ENCODE results near the gene ITSN1. TPM values are rescaled to one million over a fixed set of nuclear protein-coding genes. Genes with fewer than 3 reads are reported as not detected.

ITSN1 gene
- total RNA-seq, 4 donors from 2014 or later: 33.0 to 50.5 (median 45.9) TPM

- Histone ChIP-seq H3K9me3 (peaks cover 0 to 4% (median 0%) of the 10 kb centered on the region in 3 donors), H3K27me3 (no peaks in the 10 kb centered on the region), H3K4me1 (peaks cover 0 to 4% (median 0%) of the 10 kb centered on the region in 3 donors), H3K36me3 (peaks cover 0 to 16% of the 10 kb centered on the region in 2 donors), H3K27ac (no peak overlapping the region), H3K4me3 (no peak overlapping the region)
- 80 to 89% methylated on average over 2 of the region's 2 CpGs for WGBS, 2 donors (ENCODE audit: low coverage in 1 of 2)
- TF ChIP-seq, protein P1, sequence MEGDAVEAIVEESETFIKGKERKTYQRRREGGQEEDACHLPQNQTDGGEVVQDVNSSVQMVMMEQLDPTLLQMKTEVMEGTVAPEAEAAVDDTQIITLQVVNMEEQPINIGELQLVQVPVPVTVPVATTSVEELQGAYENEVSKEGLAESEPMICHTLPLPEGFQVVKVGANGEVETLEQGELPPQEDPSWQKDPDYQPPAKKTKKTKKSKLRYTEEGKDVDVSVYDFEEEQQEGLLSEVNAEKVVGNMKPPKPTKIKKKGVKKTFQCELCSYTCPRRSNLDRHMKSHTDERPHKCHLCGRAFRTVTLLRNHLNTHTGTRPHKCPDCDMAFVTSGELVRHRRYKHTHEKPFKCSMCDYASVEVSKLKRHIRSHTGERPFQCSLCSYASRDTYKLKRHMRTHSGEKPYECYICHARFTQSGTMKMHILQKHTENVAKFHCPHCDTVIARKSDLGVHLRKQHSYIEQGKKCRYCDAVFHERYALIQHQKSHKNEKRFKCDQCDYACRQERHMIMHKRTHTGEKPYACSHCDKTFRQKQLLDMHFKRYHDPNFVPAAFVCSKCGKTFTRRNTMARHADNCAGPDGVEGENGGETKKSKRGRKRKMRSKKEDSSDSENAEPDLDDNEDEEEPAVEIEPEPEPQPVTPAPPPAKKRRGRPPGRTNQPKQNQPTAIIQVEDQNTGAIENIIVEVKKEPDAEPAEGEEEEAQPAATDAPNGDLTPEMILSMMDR (IDR thresholded peaks at IDR 0.05): no peak
- TF ChIP-seq POLR2A (IDR thresholded peaks at IDR 0.05) (no peak), EP300 (IDR thresholded peaks at IDR 0.05) (no peak), POLR2AphosphoS5 (IDR thresholded peaks at IDR 0.05) (no peak)
- no peak for ATAC-seq
These were observed 110.0 kb downstream of the ITSN1 start for GRCh38 chr21:33752260-33752659.

- Histone ChIP-seq H3K36me3 (peaks cover 0 to 23% of the 10 kb centered on the region in 2 donors), H3K27me3 (no peaks in the 10 kb centered on the region), H3K4me3 (no peak overlapping the region), H3K9me3 (no peaks in the 10 kb centered on the region), H3K27ac (no peak overlapping the region), H3K4me1 (peaks cover 0 to 4% (median 0%) of the 10 kb centered on the region in 3 donors)
- no peak for ATAC-seq
- TF ChIP-seq, protein P1 (IDR thresholded peaks at IDR 0.05): no peak
- TF ChIP-seq POLR2AphosphoS5 (IDR thresholded peaks at IDR 0.05) (no peak), POLR2A (IDR thresholded peaks at IDR 0.05) (no peak), EP300 (IDR thresholded peaks at IDR 0.05) (no peak)
- 82 to 83% methylated on average over 1 of the region's 1 CpG for WGBS, 2 donors (ENCODE audit: low coverage in 1 of 2)
These were observed 111.6 kb downstream of the ITSN1 start for GRCh38 chr21:33753886-33754285.

DNA sequence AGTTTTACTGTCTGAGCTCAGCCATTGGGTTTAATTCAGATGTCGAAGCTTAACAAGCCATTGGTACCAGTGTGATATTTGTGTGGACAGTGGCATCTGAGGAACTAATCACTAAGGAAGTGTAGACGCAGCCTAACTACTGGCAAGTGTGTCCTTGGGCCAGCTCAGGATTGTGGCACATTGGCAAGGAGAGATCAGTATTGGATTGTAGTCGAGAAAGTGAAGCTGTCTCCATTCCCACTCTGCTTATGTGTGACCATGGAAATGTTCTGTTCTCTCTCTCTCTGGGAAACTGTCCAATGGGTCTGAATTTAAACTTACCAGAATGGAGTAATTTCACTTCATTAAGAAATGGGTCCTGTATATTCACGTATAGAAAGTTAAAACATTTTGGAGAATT, 112.2 kb downstream of the ITSN1 start:
- Histone ChIP-seq H3K27ac (no peak overlapping the region), H3K27me3 (no peaks in the 10 kb centered on the region), H3K9me3 (no peaks in the 10 kb centered on the region), H3K4me3 (no peak overlapping the region), H3K36me3 (peaks cover 0 to 23% of the 10 kb centered on the region in 2 donors), H3K4me1 (peaks cover 0 to 4% (median 0%) of the 10 kb centered on the region in 3 donors)
- TF ChIP-seq POLR2A (IDR thresholded peaks at IDR 0.05) (no peak), POLR2AphosphoS5 (IDR thresholded peaks at IDR 0.05) (no peak), EP300 (IDR thresholded peaks at IDR 0.05) (no peak)
- TF ChIP-seq, protein P1 (IDR thresholded peaks at IDR 0.05): no peak
- WGBS, 2 donors (ENCODE audit: low coverage in 1 of 2): 67 to 70% methylated on average over 3 to 4 of the region's 4 CpGs
- ATAC-seq: no peak

GRCh38 chr21:33755354-33755753, 113.1 kb downstream of the ITSN1 start:
- H3K4me1 ChIP-seq: peaks cover 0 to 6% (median 0%) of the 10 kb centered on the region in 3 donors
- 88 to 100% methylated on average over 1 of the region's 1 CpG for WGBS, 2 donors (ENCODE audit: low coverage in 1 of 2)
- H3K9me3 ChIP-seq: no peaks in the 10 kb centered on the region
- H3K27me3 ChIP-seq: no peaks in the 10 kb centered on the region
- no peak for ATAC-seq
- H3K4me3 ChIP-seq: no peak overlapping the region
- no peak overlapping the region for H3K27ac ChIP-seq
- TF ChIP-seq, protein P1 (IDR thresholded peaks at IDR 0.05): no peak
- no peak for TF ChIP-seq POLR2AphosphoS5 (IDR thresholded peaks at IDR 0.05)
- TF ChIP-seq POLR2A (IDR thresholded peaks at IDR 0.05): no peak
- no peak for TF ChIP-seq EP300 (IDR thresholded peaks at IDR 0.05)
- peaks cover 0 to 23% of the 10 kb centered on the region in 2 donors for H3K36me3 ChIP-seq

GRCh38 chr21:33760641-33761440, 118.5 kb downstream of the ITSN1 start:
- Histone ChIP-seq H3K4me1 (peaks cover 0 to 17% (median 0%) of the 10 kb centered on the region in 3 donors), H3K36me3 (peaks cover 0 to 21% of the 10 kb centered on the region in 2 donors), H3K9me3 (no peaks in the 10 kb centered on the region), H3K27ac (peak overlapping the region in 2 of 4 donors; percentile 46 to 67), H3K27me3 (no peaks in the 10 kb centered on the region), H3K4me3 (no peak overlapping the region)
- 35 to 49% methylated on average over 5 to 8 of the region's 9 CpGs for WGBS, 2 donors (ENCODE audit: low coverage in 1 of 2)
- peak; percentile 34 for ATAC-seq
- TF ChIP-seq, protein P1 (IDR thresholded peaks at IDR 0.05): no peak
- no peak for TF ChIP-seq POLR2A (IDR thresholded peaks at IDR 0.05)
- no peak for TF ChIP-seq EP300 (IDR thresholded peaks at IDR 0.05)
- TF ChIP-seq POLR2AphosphoS5 (IDR thresholded peaks at IDR 0.05): no peak
